Omental fat pad (tissue), 4 donors: ENCODE data around the gene DCPS. TPM values are rescaled to one million over a fixed set of nuclear protein-coding genes. Genes with fewer than 3 reads are reported as not detected.

Source experiments
- ATAC-seq: fragments of 150-250 bp; one replicate; pipeline ENCODE4 v1.9.1; 2016; ENCODE audit warnings: mild to moderate bottlenecking, moderate library complexity; ENCODE audit not compliant: low FRiP score
- DNase-seq: peaks from one replicate; pipeline ENCODE4 v3.0.0-alpha.2; 2019; ENCODE audit warnings: low spot score
- CTCF ChIP-seq, 3 donors: fragments of 450-650 bp; IDR thresholded peaks; one replicate each; pipeline ENCODE4 v1.5.1; 2016 to 2017; ENCODE audit warnings: antibody characterized with exemption in 3 of 3, mild to moderate bottlenecking in 3 of 3, moderate library complexity in 2 of 3
- total RNA-seq, 4 donors: library from RNA; depleted of rRNA; stranded (reverse); fragments of >200 nt; gene quantifications; one replicate each; pipeline ENCODE4 v1.1.0, GENCODE V29; 2016

Gene DCPS
- total RNA-seq, 4 donors from 2014 or later = 8.0 to 12.4 (median 9.9) TPM

- no peak for ATAC-seq
- TF ChIP-seq CTCF (IDR thresholded peaks at IDR 0.05) = no peak
- DNase-seq = no peak
Measured at GRCh38 chr11:126279191-126279590, 24.7 kb upstream of the DCPS start.

DNA sequence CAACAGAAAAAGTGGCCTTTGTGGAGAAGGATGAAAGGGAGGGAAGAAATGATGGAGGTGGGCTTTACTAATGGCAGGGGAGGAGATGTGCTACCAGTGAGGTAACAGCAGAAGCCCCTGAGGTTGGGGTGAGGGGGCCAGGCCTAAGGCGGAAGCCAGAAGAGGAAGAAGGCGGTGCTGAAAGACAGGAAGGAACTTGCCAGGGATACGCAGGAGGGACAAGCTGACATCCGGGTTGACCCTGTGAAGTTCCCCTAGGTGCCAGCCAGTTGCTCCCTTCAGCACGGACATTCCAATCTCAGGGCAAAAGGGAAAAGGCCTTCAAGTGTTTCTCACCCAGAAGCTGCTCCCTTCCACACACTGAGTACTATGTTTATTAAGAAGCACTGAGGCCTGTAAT is 23.3 kb upstream of the DCPS start:
- no peak for DNase-seq
- ATAC-seq = no peak
- no peak for TF ChIP-seq CTCF (IDR thresholded peaks at IDR 0.05)

GRCh38 chr11:126281245-126281644 is 22.6 kb upstream of the DCPS start:
- TF ChIP-seq CTCF (IDR thresholded peaks at IDR 0.05) = no peak
- no peak for ATAC-seq
- no peak for DNase-seq

GRCh38 chr11:126281666-126282175 is 22.1 kb upstream of the DCPS start:
- DNase-seq (no peak), ATAC-seq (no peak)
- TF ChIP-seq CTCF (IDR thresholded peaks at IDR 0.05) = no peak

GRCh38 chr11:126282361-126282735 is 21.5 kb upstream of the DCPS start:
- peak; percentile 24 for DNase-seq
- no peak for TF ChIP-seq CTCF (IDR thresholded peaks at IDR 0.05)
- ATAC-seq = peak; percentile 62

DNA sequence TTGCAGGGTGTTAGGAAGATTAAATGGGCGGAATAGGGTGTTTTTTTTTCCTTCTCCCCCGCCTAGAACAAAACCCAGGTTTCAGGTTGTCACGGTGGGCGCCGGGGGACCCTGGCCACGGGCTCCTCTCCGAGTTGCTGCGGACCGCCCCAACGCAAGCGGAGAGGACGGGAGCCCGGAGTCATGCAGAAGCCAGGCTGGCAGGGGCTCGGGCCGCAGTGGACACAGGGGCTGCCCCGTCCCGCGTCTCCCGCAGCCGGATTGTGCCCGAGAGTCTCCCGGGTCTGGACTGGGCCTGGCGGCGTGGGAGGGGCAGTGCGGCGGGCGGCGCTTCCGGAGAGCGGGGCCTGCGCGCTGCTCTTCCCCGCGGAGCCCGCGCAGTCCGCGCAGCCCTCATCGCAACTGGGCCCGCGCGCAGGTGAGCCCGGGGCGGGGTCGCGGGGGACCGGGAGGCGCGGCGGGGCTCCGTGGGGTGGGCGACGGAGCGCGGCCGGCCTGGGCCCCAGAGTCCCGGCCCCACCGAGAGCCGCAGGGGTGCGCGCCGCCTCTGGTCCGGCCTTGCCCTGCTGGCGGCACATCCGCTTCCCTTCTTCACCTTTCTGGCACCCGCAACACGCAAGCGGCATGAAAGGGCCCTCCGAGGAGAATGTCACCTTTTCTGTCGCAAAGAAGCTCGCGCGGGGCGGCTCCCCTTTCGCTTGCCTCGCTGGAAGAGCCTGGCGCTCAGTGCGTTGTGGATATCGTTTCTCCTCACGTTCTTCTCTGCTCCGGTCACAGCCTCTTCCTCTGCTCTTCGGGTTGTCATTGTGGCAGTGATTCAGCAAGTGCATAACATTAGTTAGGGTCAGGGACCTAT is 20.9 kb upstream of the DCPS start, which contains the start of gene TIRAP:
TIRAP (plus strand) TSS at position 358 of the 856 bp plus-strand sequence. CDS start 7,802 bp downstream, outside the sequence.
- DNase-seq (peak; percentile 23), ATAC-seq (peak; percentile 91)
- TF ChIP-seq CTCF (IDR thresholded peaks at IDR 0.05) = no peak

GRCh38 chr11:126284829-126285228 is 19.0 kb upstream of the DCPS start:
- no peak for ATAC-seq
- peak; percentile 88 for DNase-seq
- TF ChIP-seq CTCF (IDR thresholded peaks at IDR 0.05) = no peak
